HFF-Myc (cell line): ENCODE results near the gene ABCC6.
"Not testable (repeated sequence)": the region's sequence is repeated elsewhere in the genome, so short reads cannot be mapped to it uniquely, and the experiment has no call there.

ENCODE experiments used
- DNase-seq: peaks from one replicate; pipeline ENCODE4 v3.0.0-alpha.2; 2011; ENCODE audit warnings: low read depth; ENCODE audit errors: extremely low read depth
- H3K4me3 ChIP-seq: replicated peaks from 2 replicates; pipeline ENCODE4 v1.5.1; 2011; ENCODE audit warnings: low read depth, mild to moderate bottlenecking, control low read depth, low read length
- CTCF ChIP-seq: IDR thresholded peaks from 2 replicates; pipeline ENCODE4 v1.5.1; 2012; ENCODE audit warnings: mild to moderate bottlenecking, low read depth, low read length, control low read depth; ENCODE audit errors: missing control alignments

ABCC6 gene

GRCh38 chr16:16149710-16150116, 73.6 kb downstream of the ABCC6 start:
- H3K4me3 ChIP-seq: no peak overlapping the region
- TF ChIP-seq CTCF: no peak
- DNase-seq: no peak

DNA sequence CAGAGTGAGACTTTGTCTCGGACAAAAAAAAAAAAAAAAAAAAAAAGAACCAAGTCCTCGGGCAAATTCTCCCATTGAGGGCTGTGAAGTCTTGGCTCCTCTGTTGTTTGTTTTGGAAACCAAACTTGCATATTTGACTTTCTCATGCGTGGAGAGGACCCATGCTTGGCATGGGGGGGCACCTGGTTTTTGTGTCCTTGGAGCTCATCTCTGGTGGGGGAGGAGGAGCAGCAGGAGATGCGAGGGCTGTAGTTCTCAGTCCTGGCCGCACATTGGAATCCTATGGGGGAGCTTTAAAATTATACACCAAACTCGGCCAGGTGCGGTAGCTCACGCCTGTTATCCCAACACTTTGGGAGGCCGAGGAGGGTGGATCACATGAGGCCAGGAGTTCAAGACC, 74.5 kb downstream of the ABCC6 start:
- TF ChIP-seq CTCF: no peak
- H3K4me3 ChIP-seq: no peak overlapping the region
- DNase-seq: no peak

DNA sequence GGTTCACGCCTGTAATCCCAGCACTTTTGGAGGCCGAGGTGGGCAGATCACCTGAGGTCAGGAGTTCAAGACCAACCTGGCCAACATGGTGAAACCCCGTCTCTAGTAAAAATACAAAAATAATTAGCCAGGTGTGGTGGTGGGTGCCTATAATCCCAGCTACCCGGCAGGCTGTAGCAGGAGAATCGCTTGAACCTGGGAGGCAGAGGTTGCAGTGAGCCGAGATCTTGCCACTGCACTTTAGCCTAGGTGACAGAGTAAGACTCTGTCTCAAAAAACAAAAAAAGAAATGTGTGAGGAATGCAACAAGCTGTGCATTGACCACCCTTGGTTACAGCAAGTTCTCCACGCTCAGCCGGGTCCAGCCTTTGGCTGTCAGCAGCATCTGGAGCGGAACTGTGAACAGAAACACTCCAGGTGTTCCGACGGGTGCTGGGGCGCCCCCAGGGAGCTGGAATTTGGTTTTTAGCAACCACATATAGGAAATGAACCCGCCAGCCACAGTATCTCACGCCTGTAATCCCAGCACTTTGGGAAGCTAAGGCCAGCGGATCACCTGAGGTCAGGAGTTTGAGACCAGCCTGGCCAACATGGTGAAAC, 75.2 kb downstream of the ABCC6 start:
- H3K4me3 ChIP-seq, DNase-seq: not testable (repeated sequence)

GRCh38 chr16:16147316-16147999, 75.8 kb downstream of the ABCC6 start:
- no peak for DNase-seq
- no peak overlapping the region for H3K4me3 ChIP-seq
- no peak for TF ChIP-seq CTCF

DNA sequence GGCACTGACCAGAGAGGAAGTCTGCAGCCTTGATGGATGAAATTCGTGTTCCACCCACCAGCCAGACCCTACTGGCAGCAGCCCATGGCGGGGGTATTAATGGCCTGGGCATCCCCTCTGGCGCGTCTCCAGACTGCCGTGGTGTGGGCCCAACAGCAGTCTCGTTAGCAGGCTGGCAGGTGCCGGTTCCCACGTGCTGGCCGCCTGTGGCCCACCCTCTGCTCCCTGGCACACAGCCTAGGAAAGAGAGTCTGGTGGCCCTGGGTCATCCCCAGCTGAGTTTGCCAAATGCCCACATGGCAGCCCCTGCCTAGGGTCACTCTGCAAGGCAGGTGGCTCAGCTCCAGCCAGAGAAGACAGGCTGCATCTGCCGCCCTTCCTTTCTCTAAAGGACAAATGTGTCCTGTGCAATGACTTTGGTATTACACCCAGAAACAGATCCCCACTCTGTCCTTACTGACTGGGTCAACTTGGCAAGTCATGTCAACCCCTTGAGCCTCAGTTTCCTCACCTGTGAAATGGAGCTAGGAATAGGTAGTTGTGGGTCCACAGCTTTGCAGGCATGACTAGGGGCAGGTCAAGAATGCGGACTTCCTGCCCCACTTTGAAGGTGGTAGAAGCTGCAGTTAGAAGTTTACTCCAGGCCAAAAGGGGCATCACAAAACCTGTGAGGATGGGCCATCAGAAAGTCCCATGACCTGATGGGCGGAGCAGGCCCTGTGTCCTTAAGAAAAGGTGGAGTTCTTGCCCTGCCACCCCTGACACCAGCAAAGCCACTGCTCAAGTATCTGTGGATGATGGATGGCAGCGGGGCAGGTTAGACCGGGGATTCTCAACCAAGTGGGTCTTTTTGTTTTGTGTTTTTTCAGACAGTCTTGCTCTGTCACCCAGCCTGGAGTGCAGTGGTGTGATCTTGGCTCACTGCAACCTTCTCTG, 76.6 kb downstream of the ABCC6 start:
- H3K4me3 ChIP-seq: no peak overlapping the region
- TF ChIP-seq CTCF: no peak
- no peak for DNase-seq

GRCh38 chr16:16145286-16145685, 78.0 kb downstream of the ABCC6 start:
- H3K4me3 ChIP-seq: no peak overlapping the region
- TF ChIP-seq CTCF: no peak
- DNase-seq: no peak

GRCh38 chr16:16144416-16144815, 78.9 kb downstream of the ABCC6 start:
- no peak for DNase-seq
- TF ChIP-seq CTCF: no peak
- H3K4me3 ChIP-seq: no peak overlapping the region
